Measurements from ENCODE around the gene REPIN1. TPM values are rescaled to one million over a fixed set of nuclear protein-coding genes. Genes with fewer than 3 reads are reported as not detected.

The REPIN1 gene
- polyA plus RNA-seq, 1 of the 3 experiments (the other 2 are of a cell fraction) = 91.6 TPM

DNA sequence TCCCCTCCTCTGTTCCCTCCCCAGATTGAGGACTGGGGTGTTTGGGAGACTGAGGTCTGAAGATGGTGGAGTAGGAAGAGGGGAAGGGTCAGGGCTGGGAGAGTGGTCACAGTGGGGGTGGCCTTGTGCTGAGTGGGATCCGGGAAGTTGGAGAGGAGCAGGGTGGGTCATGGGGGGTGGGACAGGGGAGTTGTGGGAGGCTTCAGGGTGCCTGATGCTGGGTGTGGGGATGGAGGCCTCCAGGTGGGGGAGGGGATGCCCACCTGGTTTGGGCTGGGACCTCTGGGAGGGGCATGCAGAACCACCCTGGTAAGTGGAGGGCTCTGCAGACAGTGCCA lies 13.1 kb downstream of the REPIN1 start:
- Histone ChIP-seq H3K9me3 (no peaks in the 10 kb centered on the region), H3K27me3 (ENCODE audit: insufficient read depth) (no peaks in the 10 kb centered on the region), H4K20me1 (ENCODE audit: insufficient read depth) (peaks cover 8% of the 10 kb centered on the region; the same call in 1 of the 2 replicates), H3K27ac (ENCODE audit: low read depth in 2 of 2, low read length in 1 of 2) (no peak overlapping the region), H3K36me3 (replicated peaks in 1 of 2; ENCODE audit: control insufficient read depth in 1 of 2, insufficient read depth in 2 of 2, low read length in 1 of 2) (no peaks in the 10 kb centered on the region), H3K4me2 (no peak overlapping the region), H3K79me2 (ENCODE audit: insufficient read depth) (peaks cover 44% of the 10 kb centered on the region; the same call in 1 of the 2 replicates), H2AFZ (ENCODE audit: low read depth) (no peak overlapping the region), H3K9ac (no peak overlapping the region), H3F3A (replicated peaks; ENCODE audit: insufficient read depth) (peaks cover 18% of the 10 kb centered on the region), H3K9me2 (no peaks in the 10 kb centered on the region), H3K4me3 (ENCODE audit: low read depth in 2 of 2, low read length in 1 of 2) (no peak overlapping the region), H3K4me1 (ENCODE audit: control insufficient read depth in 1 of 2, insufficient read depth in 2 of 2, low read depth in 1 of 2, low read length in 1 of 2) (peaks cover 0 to 65% of the 10 kb centered on the region in 2 experiments; a peak in 2 of 4 replicates)
- no peak for DNase-seq
- 100% methylated on average over 1 of the region's 1 CpG for WGBS (ENCODE audit: low lambda C conversion rate)
- CTCF ChIA-PET = no interaction called here
- POLR2A ChIA-PET = no interaction called here
- TF ChIP-seq SMC3 (IDR thresholded peaks at IDR 0.05; ENCODE audit: low read depth, low read length) (no peak), MEF2A (IDR thresholded peaks at IDR 0.05; ENCODE audit: borderline replicate concordance, low read depth) (no peak), EP300 (IDR thresholded peaks at IDR 0.05; ENCODE audit: borderline replicate concordance in 1 of 2, low read depth in 1 of 2, low read length in 1 of 2) (no peak), POLR2AphosphoS5 (IDR thresholded peaks at IDR 0.05; ENCODE audit: low read depth, low read length) (no peak), YY1 (IDR thresholded peaks at IDR 0.05; ENCODE audit: low read depth) (no peak), GATA2 (CRISPR knock-in tag; IDR thresholded peaks at IDR 0.05) (no peak), RFX5 (IDR thresholded peaks at IDR 0.05; ENCODE audit: low read length) (no peak), TAF1 (IDR thresholded peaks at IDR 0.05; ENCODE audit: borderline replicate concordance, low read depth, low read length) (no peak)
- TF ChIP-seq, protein P1, sequence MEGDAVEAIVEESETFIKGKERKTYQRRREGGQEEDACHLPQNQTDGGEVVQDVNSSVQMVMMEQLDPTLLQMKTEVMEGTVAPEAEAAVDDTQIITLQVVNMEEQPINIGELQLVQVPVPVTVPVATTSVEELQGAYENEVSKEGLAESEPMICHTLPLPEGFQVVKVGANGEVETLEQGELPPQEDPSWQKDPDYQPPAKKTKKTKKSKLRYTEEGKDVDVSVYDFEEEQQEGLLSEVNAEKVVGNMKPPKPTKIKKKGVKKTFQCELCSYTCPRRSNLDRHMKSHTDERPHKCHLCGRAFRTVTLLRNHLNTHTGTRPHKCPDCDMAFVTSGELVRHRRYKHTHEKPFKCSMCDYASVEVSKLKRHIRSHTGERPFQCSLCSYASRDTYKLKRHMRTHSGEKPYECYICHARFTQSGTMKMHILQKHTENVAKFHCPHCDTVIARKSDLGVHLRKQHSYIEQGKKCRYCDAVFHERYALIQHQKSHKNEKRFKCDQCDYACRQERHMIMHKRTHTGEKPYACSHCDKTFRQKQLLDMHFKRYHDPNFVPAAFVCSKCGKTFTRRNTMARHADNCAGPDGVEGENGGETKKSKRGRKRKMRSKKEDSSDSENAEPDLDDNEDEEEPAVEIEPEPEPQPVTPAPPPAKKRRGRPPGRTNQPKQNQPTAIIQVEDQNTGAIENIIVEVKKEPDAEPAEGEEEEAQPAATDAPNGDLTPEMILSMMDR (IDR thresholded peaks at IDR 0.05) = no peak
- TF ChIP-seq, protein P2, sequence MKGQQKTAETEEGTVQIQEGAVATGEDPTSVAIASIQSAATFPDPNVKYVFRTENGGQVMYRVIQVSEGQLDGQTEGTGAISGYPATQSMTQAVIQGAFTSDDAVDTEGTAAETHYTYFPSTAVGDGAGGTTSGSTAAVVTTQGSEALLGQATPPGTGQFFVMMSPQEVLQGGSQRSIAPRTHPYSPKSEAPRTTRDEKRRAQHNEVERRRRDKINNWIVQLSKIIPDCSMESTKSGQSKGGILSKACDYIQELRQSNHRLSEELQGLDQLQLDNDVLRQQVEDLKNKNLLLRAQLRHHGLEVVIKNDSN (IDR thresholded peaks at IDR 0.05; ENCODE audit: borderline replicate concordance, low read depth) = no peak

DNA sequence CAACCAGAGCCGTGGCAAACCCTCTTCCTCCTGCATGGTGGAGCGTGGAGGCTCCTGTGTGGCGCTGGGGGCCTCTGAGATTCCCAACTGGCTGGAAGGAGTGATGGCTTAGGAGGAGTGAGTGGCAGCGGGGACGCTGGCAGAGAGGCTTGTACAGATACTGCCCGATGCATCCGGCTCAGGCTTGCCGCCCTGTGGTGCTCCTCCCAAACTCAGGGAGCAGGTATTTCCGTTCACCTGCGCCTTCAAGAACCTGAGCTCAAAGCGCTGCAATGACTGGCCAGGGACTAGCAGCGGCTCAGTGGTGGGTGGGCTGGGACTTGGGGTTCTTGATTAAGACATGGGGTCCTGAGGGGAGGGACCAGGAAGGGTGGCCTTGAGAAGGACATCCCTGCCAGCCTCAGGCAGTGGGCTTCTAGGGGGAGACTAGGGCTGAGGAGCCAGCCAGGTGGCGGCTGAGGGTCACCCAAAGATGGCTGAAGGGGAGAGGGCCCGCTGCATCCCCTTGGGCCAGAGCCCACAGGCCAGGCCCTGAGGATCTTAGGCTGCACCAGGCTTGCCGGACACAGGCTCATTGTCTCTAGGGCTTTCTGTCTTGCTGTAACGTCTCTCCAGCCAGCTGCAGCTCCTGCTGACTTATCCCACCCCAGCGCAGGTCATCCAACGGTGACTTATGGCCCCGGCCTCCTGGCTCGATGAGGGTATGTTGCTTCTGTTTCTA lies 13.7 kb downstream of the REPIN1 start:
- WGBS (ENCODE audit: low lambda C conversion rate) = 96% methylated on average over 18 of the region's 20 CpGs

More for the DNA sequence above, 13.7 kb downstream of the REPIN1 start:
- no peak for TF ChIP-seq TAF1 (IDR thresholded peaks at IDR 0.05; ENCODE audit: borderline replicate concordance, low read depth, low read length)
- TF ChIP-seq, protein P3, sequence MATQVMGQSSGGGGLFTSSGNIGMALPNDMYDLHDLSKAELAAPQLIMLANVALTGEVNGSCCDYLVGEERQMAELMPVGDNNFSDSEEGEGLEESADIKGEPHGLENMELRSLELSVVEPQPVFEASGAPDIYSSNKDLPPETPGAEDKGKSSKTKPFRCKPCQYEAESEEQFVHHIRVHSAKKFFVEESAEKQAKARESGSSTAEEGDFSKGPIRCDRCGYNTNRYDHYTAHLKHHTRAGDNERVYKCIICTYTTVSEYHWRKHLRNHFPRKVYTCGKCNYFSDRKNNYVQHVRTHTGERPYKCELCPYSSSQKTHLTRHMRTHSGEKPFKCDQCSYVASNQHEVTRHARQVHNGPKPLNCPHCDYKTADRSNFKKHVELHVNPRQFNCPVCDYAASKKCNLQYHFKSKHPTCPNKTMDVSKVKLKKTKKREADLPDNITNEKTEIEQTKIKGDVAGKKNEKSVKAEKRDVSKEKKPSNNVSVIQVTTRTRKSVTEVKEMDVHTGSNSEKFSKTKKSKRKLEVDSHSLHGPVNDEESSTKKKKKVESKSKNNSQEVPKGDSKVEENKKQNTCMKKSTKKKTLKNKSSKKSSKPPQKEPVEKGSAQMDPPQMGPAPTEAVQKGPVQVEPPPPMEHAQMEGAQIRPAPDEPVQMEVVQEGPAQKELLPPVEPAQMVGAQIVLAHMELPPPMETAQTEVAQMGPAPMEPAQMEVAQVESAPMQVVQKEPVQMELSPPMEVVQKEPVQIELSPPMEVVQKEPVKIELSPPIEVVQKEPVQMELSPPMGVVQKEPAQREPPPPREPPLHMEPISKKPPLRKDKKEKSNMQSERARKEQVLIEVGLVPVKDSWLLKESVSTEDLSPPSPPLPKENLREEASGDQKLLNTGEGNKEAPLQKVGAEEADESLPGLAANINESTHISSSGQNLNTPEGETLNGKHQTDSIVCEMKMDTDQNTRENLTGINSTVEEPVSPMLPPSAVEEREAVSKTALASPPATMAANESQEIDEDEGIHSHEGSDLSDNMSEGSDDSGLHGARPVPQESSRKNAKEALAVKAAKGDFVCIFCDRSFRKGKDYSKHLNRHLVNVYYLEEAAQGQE (IDR thresholded peaks at IDR 0.05; ENCODE audit: low read depth, low read length) = no peak
- no peak for TF ChIP-seq TCF12 (IDR thresholded peaks at IDR 0.05)
- no peak for TF ChIP-seq CHD2 (IDR thresholded peaks at IDR 0.05; ENCODE audit: low read length, partially characterized antibody)
- TF ChIP-seq TEAD4 (IDR thresholded peaks at IDR 0.05; ENCODE audit: borderline replicate concordance, insufficient read depth) = no peak
- TF ChIP-seq POLR2AphosphoS5 (IDR thresholded peaks at IDR 0.05; ENCODE audit: low read depth, low read length) = no peak
- no peak for TF ChIP-seq FOSL2 (IDR thresholded peaks at IDR 0.05; ENCODE audit: borderline replicate concordance, low read depth)
- TF ChIP-seq ELF1 (IDR thresholded peaks at IDR 0.05) = no peak
- TF ChIP-seq RCOR1 (IDR thresholded peaks at IDR 0.05; ENCODE audit: low read length) = no peak
- no peak for TF ChIP-seq MXI1 (IDR thresholded peaks at IDR 0.05; ENCODE audit: low read depth, low read length)
- TF ChIP-seq EP300 (IDR thresholded peaks at IDR 0.05; ENCODE audit: borderline replicate concordance in 1 of 2, low read depth in 1 of 2, low read length in 1 of 2) = no peak
- Histone ChIP-seq H3K27ac (ENCODE audit: low read depth in 2 of 2, low read length in 1 of 2) (no peak overlapping the region; a peak in 1 of 4 replicates), H3K4me2 (no peak overlapping the region), H3K9me3 (no peaks in the 10 kb centered on the region), H3K27me3 (ENCODE audit: insufficient read depth) (no peaks in the 10 kb centered on the region), H3K36me3 (replicated peaks in 1 of 2; ENCODE audit: control insufficient read depth in 1 of 2, insufficient read depth in 2 of 2, low read length in 1 of 2) (no peaks in the 10 kb centered on the region), H3F3A (replicated peaks; ENCODE audit: insufficient read depth) (peaks cover 13% of the 10 kb centered on the region), H3K79me2 (ENCODE audit: insufficient read depth) (peaks cover 44% of the 10 kb centered on the region; the same call in 1 of the 2 replicates), H3K9ac (no peak overlapping the region), H3K4me1 (ENCODE audit: control insufficient read depth in 1 of 2, insufficient read depth in 2 of 2, low read depth in 1 of 2, low read length in 1 of 2) (peaks cover 0 to 65% of the 10 kb centered on the region in 2 experiments; a peak in 2 of 4 replicates), H3K4me3 (ENCODE audit: low read depth in 2 of 2, low read length in 1 of 2) (no peak overlapping the region), H4K20me1 (ENCODE audit: insufficient read depth) (peaks cover 8% of the 10 kb centered on the region; the same call in 1 of the 2 replicates), H2AFZ (ENCODE audit: low read depth) (no peak overlapping the region), H3K9me2 (no peaks in the 10 kb centered on the region)
- ChIA-PET CTCF (no interaction called here), POLR2A (no interaction called here)
- DNase-seq = no peak
